ENCODE measurements around the gene HOXC4.

HOXC4 gene

GRCh38 chr12:54029529-54030441, 23.9 kb upstream of the HOXC4 start:
- DNase-seq (ENCODE audit: low read depth in 2 of 2), result no peak

- DNase-seq (ENCODE audit: low read depth in 2 of 2), result no peak
Observed at GRCh38 chr12:54030442-54030801, 23.2 kb upstream of the HOXC4 start.

GRCh38 chr12:54030889-54031471, 22.7 kb upstream of the HOXC4 start:
- no peak for DNase-seq (ENCODE audit: low read depth in 2 of 2)

- no peak for DNase-seq (ENCODE audit: low read depth in 2 of 2)
Observed at GRCh38 chr12:54031480-54031879, 22.2 kb upstream of the HOXC4 start.

GRCh38 chr12:54032086-54032619, 21.5 kb upstream of the HOXC4 start:
- no peak for DNase-seq (ENCODE audit: low read depth in 2 of 2)

GRCh38 chr12:54032627-54033100, 21.0 kb upstream of the HOXC4 start, which contains the start of gene HOXC5:
HOXC5 (plus strand) TSS chr12:54033050; CDS start chr12:54033123, 73 bp downstream.
- peak; percentile 51 to 52 for DNase-seq (ENCODE audit: low read depth in 2 of 2)

- DNase-seq (ENCODE audit: low read depth in 2 of 2), result no peak
Observed at GRCh38 chr12:54033106-54033979, 20.3 kb upstream of the HOXC4 start.

GRCh38 chr12:54033980-54034784, 19.5 kb upstream of the HOXC4 start:
- no peak for DNase-seq (ENCODE audit: low read depth in 2 of 2)

- no peak for DNase-seq (ENCODE audit: low read depth in 2 of 2)
Observed at GRCh38 chr12:54034785-54035310, 18.8 kb upstream of the HOXC4 start.

- no peak for DNase-seq (ENCODE audit: low read depth in 2 of 2)
Observed at GRCh38 chr12:54035568-54036264, 17.9 kb upstream of the HOXC4 start.

- DNase-seq (ENCODE audit: low read depth in 2 of 2), result no peak
Observed at GRCh38 chr12:54036620-54037359, 16.8 kb upstream of the HOXC4 start.

GRCh38 chr12:54037360-54038283, 16.0 kb upstream of the HOXC4 start:
- no peak for DNase-seq (ENCODE audit: low read depth in 2 of 2)

GRCh38 chr12:54038284-54038870, 15.3 kb upstream of the HOXC4 start:
- no peak for DNase-seq (ENCODE audit: low read depth in 2 of 2)

- DNase-seq (ENCODE audit: low read depth in 2 of 2), result no peak
Observed at GRCh38 chr12:54038871-54039414, 14.7 kb upstream of the HOXC4 start.

GRCh38 chr12:54039417-54040147, 14.1 kb upstream of the HOXC4 start:
- no peak for DNase-seq (ENCODE audit: low read depth in 2 of 2)

- no peak for DNase-seq (ENCODE audit: low read depth in 2 of 2)
Observed at GRCh38 chr12:54040148-54040494, 13.5 kb upstream of the HOXC4 start.

GRCh38 chr12:54040648-54041047, 13.0 kb upstream of the HOXC4 start:
- no peak for DNase-seq (ENCODE audit: low read depth in 2 of 2)

All from stimulated activated CD4-positive, alpha-beta T cell treated with anti-CD3 and anti-CD28 coated beads, Interleukin-1b, Interleukin-23, amount 100 ng/mL, for 4 hours (primary cell).